VCaP (cell line): Measurements from ENCODE around the gene TTLL11.

Experiments
- H3K27ac ChIP-seq: fragments of 450-650 bp; 2 replicates; pipeline ENCODE4 v1.5.1; 2017
- CTCF ChIP-seq: fragments of 450-650 bp; conservative IDR thresholded peaks from 2 replicates; pipeline ENCODE4 v1.5.1; 2017; ENCODE audit warnings: mild to moderate bottlenecking, moderate library complexity

TTLL11 gene

GRCh38 chr9:122112238-122112637 is 19.1 kb upstream of the TTLL11 start:
- no peak overlapping the region for H3K27ac ChIP-seq
- no peak for TF ChIP-seq CTCF

- no peak overlapping the region for H3K27ac ChIP-seq
- no peak for TF ChIP-seq CTCF
These were observed 18.4 kb upstream of the TTLL11 start for GRCh38 chr9:122111413-122112085.

GRCh38 chr9:122110100-122110833 is 17.2 kb upstream of the TTLL11 start:
- H3K27ac ChIP-seq: no peak overlapping the region
- TF ChIP-seq CTCF: no peak

GRCh38 chr9:122109035-122109813 is 16.1 kb upstream of the TTLL11 start:
- TF ChIP-seq CTCF: no peak
- no peak overlapping the region for H3K27ac ChIP-seq

- no peak for TF ChIP-seq CTCF
- H3K27ac ChIP-seq: no peak overlapping the region
These were observed 14.2 kb upstream of the TTLL11 start for GRCh38 chr9:122107291-122107805.

GRCh38 chr9:122106576-122106975 is 13.5 kb upstream of the TTLL11 start:
- TF ChIP-seq CTCF: no peak

GRCh38 chr9:122103985-122104384 is 10.9 kb upstream of the TTLL11 start:
- no peak for TF ChIP-seq CTCF
- H3K27ac ChIP-seq: no peak overlapping the region

More at GRCh38 chr9:122106576-122106975, 13.5 kb upstream of the TTLL11 start:
- H3K27ac ChIP-seq: no peak overlapping the region
